ENCODE data around the gene DHRS3.
"Not testable (repeated sequence)": the region's sequence is repeated elsewhere in the genome, so short reads cannot be mapped to it uniquely, and the experiment has no call there.

The DHRS3 gene, protein sequence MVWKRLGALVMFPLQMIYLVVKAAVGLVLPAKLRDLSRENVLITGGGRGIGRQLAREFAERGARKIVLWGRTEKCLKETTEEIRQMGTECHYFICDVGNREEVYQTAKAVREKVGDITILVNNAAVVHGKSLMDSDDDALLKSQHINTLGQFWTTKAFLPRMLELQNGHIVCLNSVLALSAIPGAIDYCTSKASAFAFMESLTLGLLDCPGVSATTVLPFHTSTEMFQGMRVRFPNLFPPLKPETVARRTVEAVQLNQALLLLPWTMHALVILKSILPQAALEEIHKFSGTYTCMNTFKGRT

GRCh38 chr1:12617901-12618660, at the start of gene DHRS3:
Gene DHRS3, minus strand, starts transcription at chr1:12618210. Its CDS starts 862 bp downstream, at chr1:12617348.
- peak; percentile 85 for DNase-seq

GRCh38 chr1:12666141-12666735, 48.2 kb upstream of the DHRS3 start:
- DNase-seq: no peak

DNA sequence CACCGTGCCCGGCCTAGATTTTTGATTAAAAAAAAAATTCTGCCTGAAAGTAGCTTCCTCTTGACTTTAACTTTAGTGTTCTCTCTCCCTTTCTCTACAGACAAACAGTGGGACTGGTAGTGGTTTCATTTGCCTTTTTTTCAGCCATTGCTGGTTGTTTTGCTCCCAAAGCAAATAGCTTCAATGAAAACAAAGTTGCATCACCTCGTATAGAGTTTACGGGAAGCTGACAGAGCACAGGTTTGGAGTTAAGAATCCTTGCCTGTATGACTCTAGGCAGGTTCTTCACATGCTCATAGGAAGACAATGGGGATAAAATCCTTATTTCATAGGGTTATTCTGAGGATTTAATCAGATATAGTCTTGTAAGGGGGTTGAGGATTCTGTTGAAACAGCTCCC, 47.5 kb upstream of the DHRS3 start:
- DNase-seq: no peak

DNA sequence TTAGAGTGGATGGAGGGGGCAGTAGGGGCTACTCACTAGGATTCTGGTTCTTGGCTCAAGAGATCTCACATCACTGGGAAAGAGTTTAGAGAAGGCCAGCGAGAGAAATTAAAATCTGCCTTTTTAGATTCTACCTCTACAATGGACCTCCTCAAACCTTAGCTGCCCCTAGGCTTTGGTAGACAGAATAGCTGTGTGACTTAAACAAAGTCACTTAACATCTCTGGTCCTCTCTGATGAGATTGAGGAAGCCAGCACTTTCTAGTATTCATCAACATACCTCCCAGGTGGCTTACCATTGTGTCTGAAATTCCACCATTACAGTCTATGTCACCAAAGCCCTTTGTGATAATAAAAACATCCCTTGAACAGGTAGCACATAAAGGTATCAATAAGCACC, 44.5 kb upstream of the DHRS3 start:
- no peak for DNase-seq

- DNase-seq: no peak
Observed at GRCh38 chr1:12661606-12662219, 43.7 kb upstream of the DHRS3 start.

- peak; percentile 79 for DNase-seq
Observed at GRCh38 chr1:12658531-12659453, 40.8 kb upstream of the DHRS3 start.

GRCh38 chr1:12657885-12658512, 40.0 kb upstream of the DHRS3 start:
- DNase-seq: not testable (repeated sequence)

DNA sequence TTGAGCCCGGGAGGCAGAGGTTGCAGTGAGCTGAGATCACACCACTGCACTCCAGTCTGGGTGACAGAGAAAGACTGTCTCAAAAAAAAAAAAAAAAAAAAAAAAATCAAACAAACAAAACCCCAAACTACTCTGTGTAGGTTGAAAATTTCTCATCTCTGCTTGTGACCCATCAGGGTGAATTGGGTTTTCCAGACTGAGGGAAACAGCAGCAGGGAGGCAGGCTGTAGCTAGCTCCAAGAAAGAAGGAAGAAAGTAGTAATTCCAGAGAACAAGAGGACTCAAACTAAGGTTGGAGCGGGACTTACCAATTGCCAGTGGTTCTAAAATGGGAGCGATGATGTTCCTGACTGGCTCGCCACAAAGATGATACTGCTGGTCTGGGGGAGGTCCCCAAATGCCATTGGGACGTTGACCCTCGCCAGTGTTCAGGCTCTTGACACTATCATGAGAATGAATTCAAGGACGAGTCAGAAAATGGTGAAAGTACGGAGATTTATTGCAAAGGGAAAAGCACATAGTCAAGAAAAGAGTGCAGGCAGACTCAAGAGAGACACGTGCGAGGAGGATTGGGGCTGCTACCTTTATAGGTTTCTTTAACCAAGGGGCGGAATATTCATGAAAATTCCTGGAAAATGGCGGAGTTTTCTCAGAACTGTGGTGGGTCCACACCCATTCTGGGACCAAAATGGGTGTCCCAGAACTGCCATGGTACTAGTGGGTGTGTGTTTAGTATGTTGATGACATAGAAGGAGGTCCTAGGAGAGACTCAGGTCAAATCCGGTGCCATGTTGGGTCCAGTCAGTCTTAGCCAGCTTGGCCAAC, 39.3 kb upstream of the DHRS3 start:
- DNase-seq: no peak

- no peak for DNase-seq
Observed at GRCh38 chr1:12656575-12656974, 38.6 kb upstream of the DHRS3 start.

GRCh38 chr1:12654657-12655056, 36.6 kb upstream of the DHRS3 start:
- DNase-seq: no peak

DNA sequence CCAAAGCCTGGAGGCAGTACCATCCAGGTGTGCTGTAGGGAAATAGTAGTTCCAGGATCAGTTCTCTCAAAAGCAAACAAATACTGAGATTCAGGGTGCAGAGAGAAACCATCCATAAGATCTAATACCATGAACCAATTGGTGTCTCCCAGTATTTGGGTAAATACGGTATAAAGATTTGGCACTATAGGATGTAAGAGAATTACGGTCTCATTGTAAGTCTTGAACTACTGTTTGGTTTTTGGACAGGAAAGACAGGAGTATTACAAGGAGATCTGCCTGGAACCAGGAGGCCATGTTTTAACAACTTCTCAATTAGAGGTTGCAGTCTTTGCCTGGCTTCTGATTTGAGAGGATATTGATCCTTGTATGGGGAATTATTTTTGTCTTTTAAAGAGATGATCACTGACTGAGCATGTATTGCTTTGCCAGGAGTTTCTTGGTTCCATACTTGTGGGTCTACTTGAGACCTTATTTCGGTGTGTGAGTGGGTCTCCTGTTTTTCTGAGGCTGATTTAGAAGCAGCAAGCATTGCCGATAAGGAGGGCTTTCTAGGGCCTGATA, 36.1 kb upstream of the DHRS3 start:
- DNase-seq: peak; percentile 8

DNA sequence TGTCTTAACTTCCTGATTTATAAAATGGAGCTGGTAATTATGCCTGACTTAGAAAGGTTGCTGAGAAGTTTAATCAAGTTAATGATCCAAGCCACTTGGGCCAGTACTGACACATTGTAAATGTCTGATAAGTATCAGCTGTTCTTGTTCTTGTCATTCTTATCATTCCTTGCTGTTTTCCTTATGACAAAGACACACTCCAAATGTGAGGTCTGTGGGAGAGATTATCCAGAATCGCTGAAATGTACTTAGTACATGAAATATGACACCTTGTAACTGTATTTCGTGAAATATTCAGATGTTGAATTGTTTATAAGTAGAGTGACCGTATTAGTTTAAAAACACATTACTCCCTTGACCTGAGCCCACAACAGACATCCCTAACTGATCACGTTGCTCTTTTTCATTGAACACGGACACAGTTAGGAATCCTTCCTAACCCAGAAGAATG, 32.0 kb upstream of the DHRS3 start:
- DNase-seq: peak; percentile 75

- DNase-seq: no peak
Observed at GRCh38 chr1:12648741-12649140, 30.7 kb upstream of the DHRS3 start.

DNA sequence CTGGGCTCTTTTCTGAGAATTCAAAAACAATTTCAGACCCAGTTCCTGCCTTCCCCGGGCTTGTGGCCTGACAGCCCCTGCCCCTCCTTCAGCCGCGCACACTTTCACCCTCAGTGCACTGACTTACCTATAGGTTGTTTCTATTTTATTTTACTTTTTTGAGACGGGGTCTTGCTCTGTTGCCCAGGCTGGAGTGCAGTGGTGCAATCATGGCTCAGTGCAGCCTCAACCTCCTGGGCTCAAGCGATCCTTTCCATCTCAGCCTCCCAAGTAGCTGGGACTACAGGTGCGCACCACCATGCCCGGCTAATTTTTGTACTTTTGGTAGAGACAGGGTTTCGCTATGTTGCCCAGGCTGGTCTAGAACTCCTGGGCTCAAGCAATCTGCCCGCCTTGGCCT, 27.4 kb upstream of the DHRS3 start:
- not testable (repeated sequence) for DNase-seq

DNA sequence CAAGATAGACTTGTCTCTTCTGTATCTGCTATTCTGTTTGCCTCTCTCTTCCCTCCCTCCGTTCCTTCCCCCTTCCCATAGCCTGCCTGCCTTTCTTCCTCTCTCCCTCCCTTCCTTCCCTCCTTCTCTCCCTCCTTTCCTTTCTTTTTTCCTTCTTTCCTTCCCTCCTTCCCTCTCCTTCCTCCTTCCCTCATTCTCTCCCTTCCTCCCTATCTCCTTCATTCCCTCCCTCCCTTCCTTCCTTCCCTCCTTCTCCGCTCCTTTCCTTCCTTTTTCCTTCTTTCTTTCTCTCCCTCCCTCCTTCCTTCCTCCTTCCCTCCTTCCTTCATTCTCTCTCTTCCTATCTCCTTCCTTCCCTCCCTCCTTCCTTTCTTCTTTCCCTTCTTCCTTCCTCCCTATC, 26.8 kb upstream of the DHRS3 start:
- no peak for DNase-seq

DNA sequence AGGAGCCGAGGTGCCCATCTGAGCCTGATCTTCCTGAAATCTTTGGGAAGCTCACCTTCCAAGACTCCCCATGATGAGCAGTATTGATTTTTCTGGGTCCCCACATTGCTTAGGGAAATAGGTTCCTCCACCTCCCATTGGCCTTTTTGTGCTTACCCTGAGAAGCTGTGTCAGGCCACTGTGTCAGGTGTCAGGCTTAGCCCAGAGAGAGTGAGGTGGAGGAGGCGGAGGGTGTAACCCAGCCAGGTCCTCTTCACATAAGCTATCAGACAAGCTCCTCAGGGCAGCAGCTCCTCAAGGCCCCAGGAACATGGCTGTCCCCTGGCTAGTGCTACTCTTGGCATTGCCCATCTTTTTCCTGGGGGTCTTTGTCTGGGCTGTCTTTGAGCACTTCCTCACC, 26.2 kb upstream of the DHRS3 start:
- DNase-seq: no peak

GRCh38 chr1:12643785-12644184, 25.8 kb upstream of the DHRS3 start, which contains the start of gene AADACL4:
Gene AADACL4, plus strand, starts transcription at chr1:12644085. Its CDS starts 462 bp downstream, at chr1:12644547.
- no peak for DNase-seq

- no peak for DNase-seq
Observed at GRCh38 chr1:12643079-12643478, 25.1 kb upstream of the DHRS3 start.

- no peak for DNase-seq
Observed at GRCh38 chr1:12640958-12641272, 22.9 kb upstream of the DHRS3 start.

- DNase-seq: no peak
Observed at GRCh38 chr1:12640237-12640957, 22.4 kb upstream of the DHRS3 start.
